GM21528 (cell line): ENCODE data around the gene CELF3.
"Not testable (repeated sequence)": the region's sequence is repeated elsewhere in the genome, so short reads cannot be mapped to it uniquely, and the experiment has no call there.

Source experiments
- ATAC-seq: cut with Tn5 transposase; IDR thresholded peaks from one replicate; pipeline ENCODE4 v1.9.1; 2021; ENCODE audit warnings: mild to moderate bottlenecking, moderate library complexity; ENCODE audit not compliant: unreplicated experiment, low FRiP score

CELF3 gene

DNA sequence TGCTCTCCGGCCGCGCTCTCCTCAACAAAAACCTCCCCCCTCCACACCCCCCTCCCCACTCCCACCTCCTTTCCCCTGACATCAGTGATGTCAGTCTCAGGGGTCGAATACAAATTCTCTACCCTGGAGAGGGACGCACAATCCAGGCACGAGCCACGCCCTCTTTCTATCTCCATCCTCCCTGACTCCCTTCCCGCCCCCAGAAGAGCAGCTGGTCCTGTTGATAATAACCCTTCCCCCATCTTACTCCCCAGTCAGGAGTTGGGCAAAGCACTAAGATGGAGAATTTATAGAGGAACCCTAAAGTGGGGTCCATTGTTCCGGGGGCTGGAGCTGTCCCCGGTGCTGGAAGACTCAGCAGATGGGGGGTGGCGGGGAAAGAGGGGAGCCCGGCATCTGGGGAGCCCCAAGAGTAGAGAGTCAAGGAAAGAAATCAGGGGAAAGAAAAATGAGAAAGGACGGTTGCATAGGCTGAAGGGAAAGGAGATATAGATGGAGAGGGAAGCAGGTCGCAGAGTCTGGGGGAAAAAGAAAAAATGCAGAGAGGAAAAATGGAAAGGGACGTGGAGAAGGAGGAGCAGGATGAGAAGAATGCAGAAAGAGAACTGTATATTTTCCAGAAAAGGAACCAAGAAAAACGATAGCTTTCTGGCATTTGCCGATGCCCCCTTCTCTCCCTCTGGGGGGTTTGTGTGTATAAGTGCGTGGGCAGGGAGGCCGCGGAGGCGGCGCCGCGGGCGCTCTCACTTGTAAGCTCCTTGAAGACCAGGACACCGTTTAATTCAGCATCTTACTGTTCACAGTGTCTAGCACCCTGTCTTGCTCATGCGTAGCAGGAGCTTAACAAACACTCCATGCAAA lies at the start of gene CELF3:
Gene CELF3 (minus strand): TSS at position 33 of the 861 bp plus-strand sequence. CDS start 783 bp downstream, outside the sequence.
- ATAC-seq: no peak

DNA sequence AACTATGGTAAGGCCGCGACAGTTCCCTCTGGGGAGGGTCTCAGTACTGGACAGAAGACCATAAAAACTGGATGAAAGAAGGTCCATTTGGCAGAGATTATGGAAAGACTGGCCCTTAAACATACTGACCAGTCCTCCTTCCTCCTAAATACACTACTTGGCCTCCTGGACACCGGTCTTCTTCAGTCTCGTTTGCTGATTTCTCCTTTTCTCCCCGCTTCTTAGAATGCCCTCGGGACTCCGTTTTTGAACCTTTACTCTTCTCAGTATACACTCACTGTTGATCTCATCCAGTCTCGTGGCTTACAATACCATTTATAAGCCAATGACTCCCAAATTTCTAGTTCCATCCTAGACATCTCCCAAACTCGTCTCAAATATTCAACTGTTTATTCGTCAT lies 47.4 kb upstream of the CELF3 start:
- no peak for ATAC-seq

GRCh38 chr1:151762941-151763921 lies 46.6 kb upstream of the CELF3 start, which contains the start of gene MRPL9:
Gene MRPL9 (minus strand): TSS chr1:151763496. CDS start chr1:151763479, 17 bp downstream.
- peak; percentile 97 for ATAC-seq

GRCh38 chr1:151760597-151761385 lies 44.2 kb upstream of the CELF3 start:
- ATAC-seq: no peak

DNA sequence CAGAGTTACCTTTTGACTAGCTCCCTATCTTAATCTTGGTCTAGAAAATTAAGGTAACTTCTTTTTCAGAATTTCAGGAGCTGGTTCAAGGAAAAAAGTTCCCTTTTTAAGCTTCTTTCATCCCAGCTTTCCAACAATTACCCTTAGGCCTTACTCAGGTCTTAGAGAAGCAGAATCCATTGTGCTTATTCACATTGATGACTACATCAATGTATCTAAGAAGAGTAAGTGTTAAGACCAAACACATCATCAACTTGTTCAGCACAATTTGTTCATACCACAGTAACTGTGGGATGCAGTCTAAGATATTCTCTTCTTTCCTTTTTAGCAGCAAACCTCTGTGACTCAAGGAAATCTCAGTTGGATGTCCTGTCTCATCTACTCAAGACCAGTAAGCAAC lies 42.6 kb upstream of the CELF3 start:
- no peak for ATAC-seq

DNA sequence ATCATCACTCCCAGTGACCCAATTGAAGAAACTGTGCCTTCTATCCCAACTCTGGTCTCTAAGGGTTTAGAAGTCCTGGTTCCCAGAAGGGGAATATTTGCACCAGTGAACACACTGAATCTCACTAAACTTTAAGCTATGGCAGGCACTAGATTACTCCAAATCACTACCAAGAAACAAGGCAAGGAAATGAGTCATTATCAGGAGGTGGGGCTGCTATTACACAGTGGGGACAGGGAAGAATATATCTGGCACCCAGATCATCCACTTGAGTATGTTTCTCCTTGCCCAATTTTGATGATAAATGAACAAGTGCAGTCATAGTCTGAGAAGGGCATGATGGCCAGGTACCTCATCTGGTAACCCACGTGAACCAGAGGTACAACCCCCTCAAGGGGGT lies 39.7 kb upstream of the CELF3 start:
- ATAC-seq: no peak

DNA sequence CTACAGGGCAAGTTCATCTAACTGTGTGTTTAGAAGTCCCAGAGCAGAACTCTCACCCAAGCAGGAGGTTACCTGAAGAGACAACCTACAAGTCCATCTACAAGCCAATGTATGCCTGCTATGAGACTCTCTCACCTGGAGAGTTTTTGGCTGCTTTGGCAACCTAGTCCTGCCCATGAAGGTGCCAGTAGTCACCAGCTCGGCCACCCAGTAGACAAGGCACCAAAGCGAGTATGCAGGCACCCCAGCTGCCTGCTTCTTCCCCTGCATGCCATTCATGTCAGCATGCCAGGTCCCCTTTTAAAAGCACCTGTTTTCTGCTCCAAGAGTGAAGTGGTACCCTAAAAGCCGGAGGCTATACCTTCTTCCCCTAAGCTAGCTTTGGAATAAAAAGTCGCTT lies 24.9 kb upstream of the CELF3 start:
- ATAC-seq: no peak

DNA sequence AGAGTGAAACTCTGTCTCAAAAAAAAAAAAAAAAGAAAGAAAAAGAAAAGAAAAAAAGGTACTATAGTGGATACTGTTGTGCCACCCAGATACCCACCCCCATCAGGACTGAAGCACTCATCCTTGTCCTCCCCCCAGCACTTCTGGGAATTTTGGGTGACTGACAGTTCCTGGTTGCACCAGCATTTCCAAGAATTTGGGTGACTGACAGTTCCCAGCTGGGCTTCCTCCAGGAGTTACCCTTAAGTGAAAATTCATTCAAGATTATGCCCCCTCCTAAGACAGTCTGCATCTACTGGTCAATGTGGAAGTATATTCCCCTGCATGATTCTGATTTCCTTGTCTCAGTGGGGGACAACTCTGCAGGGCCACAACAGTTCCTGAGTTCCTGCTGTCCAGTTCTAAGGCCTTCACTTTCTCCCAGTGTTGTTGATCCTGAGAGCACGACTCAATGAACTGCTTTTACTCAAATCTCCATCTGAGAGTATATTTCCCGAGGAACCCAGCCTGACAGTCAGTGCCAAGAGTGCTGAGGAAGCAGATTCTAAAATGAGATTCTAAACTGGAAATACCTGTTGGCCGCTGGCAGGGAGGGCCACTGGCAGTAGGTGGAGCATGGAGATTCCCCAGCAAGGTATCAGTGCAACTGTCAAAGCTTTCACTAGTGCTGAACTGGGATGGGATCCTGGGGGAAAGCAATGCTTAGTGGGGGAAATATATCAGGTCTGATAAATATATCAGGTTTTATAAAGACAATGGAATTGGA lies 23.2 kb upstream of the CELF3 start:
- ATAC-seq: no peak

GRCh38 chr1:151737479-151737878 lies 20.9 kb upstream of the CELF3 start:
- ATAC-seq: no peak

DNA sequence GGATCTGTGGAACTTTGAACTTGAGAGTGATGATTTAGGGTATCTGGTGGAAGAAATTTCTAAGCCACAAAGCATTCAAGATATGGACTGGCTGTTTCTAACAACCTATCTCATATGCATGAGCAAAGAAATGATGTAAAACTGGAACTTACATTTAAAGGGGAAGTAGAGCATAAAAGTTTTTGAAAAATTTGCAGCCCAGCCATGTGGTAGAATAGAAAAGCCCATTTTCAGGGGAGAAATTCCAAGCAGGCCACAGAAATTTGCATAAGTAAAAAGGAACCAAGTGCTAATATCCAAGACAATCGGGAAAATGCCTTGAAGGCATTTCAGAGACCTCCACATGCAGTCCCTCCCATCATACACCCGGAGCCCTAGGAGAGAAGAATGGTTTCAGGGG lies 20.4 kb upstream of the CELF3 start:
- no peak for ATAC-seq

GRCh38 chr1:151733995-151734394 lies 17.4 kb upstream of the CELF3 start:
- ATAC-seq: not testable (repeated sequence)

DNA sequence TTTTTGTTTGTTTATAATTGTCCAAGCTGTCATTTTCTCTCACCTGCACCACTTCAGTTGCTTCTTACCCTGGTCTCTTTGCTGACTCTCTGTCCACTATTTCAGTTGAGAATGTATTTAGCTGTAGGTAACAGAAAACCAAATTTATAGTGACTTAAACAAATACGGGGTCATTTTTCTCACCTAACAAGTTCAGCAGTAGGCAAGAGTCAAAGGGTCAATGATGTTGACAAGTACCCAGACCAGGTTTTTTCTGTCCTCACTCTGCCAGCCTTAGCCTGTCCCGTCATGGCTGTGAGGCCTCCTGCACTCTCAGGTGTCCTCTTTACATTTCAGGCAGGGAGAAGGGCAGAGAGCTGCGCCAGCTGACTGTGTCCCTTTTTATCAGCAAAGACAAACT lies 16.5 kb upstream of the CELF3 start:
- no peak for ATAC-seq

DNA sequence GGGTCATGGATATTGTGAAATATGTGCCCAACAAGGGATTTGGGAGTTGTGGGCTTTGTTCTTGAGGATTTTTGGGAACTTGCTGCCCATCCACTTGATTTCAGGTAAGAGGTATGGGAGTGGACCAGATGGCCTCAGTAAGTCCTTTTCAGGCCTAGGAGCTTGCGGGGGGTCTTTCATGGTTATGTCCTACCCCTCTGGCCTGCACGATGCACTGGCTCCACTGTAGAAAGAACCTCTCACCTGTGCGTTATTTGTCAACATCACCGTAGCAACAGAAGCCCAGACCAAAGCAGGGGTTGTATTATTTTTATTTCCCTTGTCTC lies 13.3 kb upstream of the CELF3 start:
- no peak for ATAC-seq

GRCh38 chr1:151729157-151729965 lies 12.8 kb upstream of the CELF3 start:
- ATAC-seq: no peak

DNA sequence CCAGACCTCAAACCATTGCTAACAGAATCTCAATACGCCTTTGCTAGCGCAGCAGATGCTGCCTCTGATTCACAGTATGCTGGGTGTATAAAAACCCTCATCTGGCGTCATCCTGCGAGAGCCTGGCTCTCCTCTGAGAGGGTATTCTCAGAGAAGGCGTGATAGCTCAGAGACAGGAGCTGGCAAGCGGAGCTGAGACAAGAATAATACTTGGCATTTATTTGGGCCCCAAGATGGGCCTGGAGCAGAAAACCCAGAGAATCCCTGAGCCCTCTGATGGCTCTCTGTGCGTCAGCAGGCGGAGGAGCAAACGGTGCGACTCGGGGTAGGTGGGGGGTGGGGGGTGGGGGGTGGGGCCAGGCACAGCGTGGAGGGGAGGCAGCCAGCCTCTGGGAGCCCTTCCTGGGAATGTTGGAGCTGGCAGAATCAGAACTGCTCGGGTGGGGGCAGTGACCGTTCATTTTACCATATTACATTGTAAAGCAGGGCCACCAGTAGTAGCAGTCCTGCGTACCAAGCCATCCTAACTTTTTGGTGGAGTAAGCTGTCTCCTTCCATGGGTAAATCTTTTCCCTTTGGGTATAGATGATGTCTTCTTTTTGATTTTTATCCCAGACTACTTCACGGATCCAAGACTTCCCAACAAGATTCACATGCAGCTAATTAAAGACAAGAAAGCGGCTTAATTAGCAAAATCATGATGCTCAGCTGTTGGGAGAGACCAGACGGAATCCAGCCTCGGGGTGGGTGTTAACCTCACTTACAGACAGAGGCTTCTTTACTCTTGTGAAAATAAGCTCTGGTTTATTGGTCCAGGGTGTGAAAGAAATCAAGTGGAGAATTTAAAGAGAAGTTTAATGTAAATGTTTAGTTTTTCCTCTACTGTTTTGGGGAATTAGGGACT lies 11.8 kb upstream of the CELF3 start:
- ATAC-seq: no peak

DNA sequence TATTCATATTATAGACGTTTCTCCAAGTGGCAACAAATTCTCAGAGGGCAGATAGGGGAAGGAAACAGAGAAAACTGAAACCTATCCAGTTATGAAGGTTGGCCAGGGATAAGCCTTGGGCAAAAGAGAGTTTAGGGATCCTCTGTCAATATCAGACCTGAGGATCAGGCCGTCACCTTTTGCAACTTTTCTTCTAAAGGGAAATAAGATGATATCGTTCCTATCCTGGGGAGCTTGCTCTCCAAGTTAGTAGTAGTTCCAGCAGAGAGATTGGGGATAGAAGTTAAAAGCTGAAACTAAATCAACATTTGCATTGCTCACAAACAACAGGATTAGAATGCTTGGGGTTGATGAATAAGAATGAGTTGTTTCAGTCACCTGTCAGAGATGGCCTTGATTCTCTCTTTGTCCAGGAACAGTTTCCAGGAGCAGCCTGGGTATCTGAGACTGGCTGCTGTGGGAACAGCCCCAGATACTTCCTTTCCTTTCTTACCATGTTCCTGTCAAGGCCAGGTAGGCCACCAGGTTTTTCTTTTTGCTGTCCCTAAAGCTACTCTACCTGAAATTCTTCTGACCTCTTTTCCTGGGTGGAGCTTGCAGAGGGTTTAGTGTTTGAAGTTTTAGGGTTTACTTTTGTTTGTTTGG lies 7.2 kb upstream of the CELF3 start:
- ATAC-seq: no peak

DNA sequence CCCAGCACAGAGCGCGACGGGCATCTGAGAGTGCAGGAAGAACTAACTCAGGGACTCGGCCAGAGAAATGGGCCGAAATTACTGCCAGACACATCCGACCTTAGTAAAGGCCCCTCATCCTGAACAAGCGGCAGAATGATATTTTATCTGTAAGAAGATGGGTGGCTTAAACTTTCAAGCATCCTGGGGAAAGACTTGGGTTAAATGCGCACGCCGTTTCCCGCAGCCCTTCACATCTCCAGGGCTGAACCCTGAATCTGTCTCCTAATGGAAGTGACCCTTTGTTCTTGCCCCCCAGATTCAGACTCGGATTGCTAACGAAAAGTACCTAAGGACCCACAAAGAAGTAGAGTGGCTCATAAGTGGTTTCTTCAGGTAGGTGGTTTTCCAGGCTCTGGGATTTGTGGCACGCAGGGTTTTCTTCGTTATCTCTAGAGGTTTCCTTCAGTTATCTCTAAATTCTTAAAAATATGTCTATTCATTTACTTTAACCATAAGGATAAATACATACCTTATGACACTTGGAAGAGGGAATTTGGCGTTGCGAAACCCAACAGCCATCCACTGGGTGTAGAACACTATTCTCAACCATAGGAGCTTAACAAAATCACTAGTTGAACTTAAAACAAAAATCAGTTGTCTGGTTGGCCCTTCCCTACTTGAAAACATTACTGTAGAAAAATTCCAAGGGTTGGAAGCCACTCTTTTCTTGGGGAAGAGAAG lies 5.3 kb upstream of the CELF3 start:
- ATAC-seq: no peak
